ENCODE data around the gene XPC. TPM values are rescaled to one million over a fixed set of nuclear protein-coding genes. Genes with fewer than 3 reads are reported as not detected.

Gene XPC
- total and polyA plus RNA-seq, 2 donors, result 19.1 to 32.8 TPM

GRCh38 chr3:14148041-14148985 is 30.1 kb downstream of the XPC start:
- Histone ChIP-seq H3K4me1 (ENCODE audit: control insufficient read depth in 2 of 2, insufficient read depth in 2 of 2, low read length in 2 of 2) (peaks cover 0 to 21% of the 10 kb centered on the region in 2 donors), H3K27me3 (ENCODE audit: control insufficient read depth in 2 of 2, insufficient read depth in 1 of 2, low read length in 1 of 2) (no peaks in the 10 kb centered on the region), H3K36me3 (ENCODE audit: control insufficient read depth in 2 of 2, insufficient read depth in 2 of 2, low read length in 1 of 2) (peaks cover 46 to 54% of the 10 kb centered on the region in 2 donors), H3K27ac (ENCODE audit: low read depth in 1 of 2, low read length in 1 of 2) (no peak overlapping the region), H3K9me3 (ENCODE audit: control insufficient read depth in 2 of 2, insufficient read depth in 1 of 2, low read length in 1 of 2) (no peaks in the 10 kb centered on the region), H3K4me3 (ENCODE audit: low read length in 2 of 2) (no peak overlapping the region)
- WGBS, result 96% methylated on average over 28 of the region's 28 CpGs
- no peak for DNase-seq (ENCODE audit: low read depth in 6 of 9, low spot score in 9 of 9)

- no peaks in the 10 kb centered on the region for H3K27me3 ChIP-seq (ENCODE audit: control insufficient read depth in 2 of 2, insufficient read depth in 1 of 2, low read length in 1 of 2)
- peaks cover 43 to 51% of the 10 kb centered on the region in 2 donors for H3K36me3 ChIP-seq (ENCODE audit: control insufficient read depth in 2 of 2, insufficient read depth in 2 of 2, low read length in 1 of 2)
- no peaks in the 10 kb centered on the region for H3K9me3 ChIP-seq (ENCODE audit: control insufficient read depth in 2 of 2, insufficient read depth in 1 of 2, low read length in 1 of 2)
- 98% methylated on average over 12 of the region's 12 CpGs for WGBS
- H3K4me3 ChIP-seq (ENCODE audit: low read length in 2 of 2), result no peak overlapping the region
- no peak overlapping the region for H3K27ac ChIP-seq (ENCODE audit: low read depth in 1 of 2, low read length in 1 of 2)
- H3K4me1 ChIP-seq (ENCODE audit: control insufficient read depth in 2 of 2, insufficient read depth in 2 of 2, low read length in 2 of 2), result peaks cover 0 to 20% of the 10 kb centered on the region in 2 donors
- no peak for DNase-seq (ENCODE audit: low read depth in 6 of 9, low spot score in 9 of 9)
Measured at GRCh38 chr3:14147617-14148016, 30.8 kb downstream of the XPC start.

- H3K36me3 ChIP-seq (ENCODE audit: control insufficient read depth in 2 of 2, insufficient read depth in 2 of 2, low read length in 1 of 2), result peaks cover 43 to 45% of the 10 kb centered on the region in 2 donors
- 96% methylated on average over 5 of the region's 5 CpGs for WGBS
- no peaks in the 10 kb centered on the region for H3K9me3 ChIP-seq (ENCODE audit: control insufficient read depth in 2 of 2, insufficient read depth in 1 of 2, low read length in 1 of 2)
- no peak overlapping the region for H3K4me3 ChIP-seq (ENCODE audit: low read length in 2 of 2)
- no peak for DNase-seq (ENCODE audit: low read depth in 6 of 9, low spot score in 9 of 9)
- H3K4me1 ChIP-seq (ENCODE audit: control insufficient read depth in 2 of 2, insufficient read depth in 2 of 2, low read length in 2 of 2), result peaks cover 0 to 17% of the 10 kb centered on the region in 2 donors
- no peaks in the 10 kb centered on the region for H3K27me3 ChIP-seq (ENCODE audit: control insufficient read depth in 2 of 2, insufficient read depth in 1 of 2, low read length in 1 of 2)
- no peak overlapping the region for H3K27ac ChIP-seq (ENCODE audit: low read depth in 1 of 2, low read length in 1 of 2)
Measured at GRCh38 chr3:14147066-14147435, 31.4 kb downstream of the XPC start.

- 98% methylated on average over 10 of the region's 10 CpGs for WGBS
- peaks cover 46 to 47% of the 10 kb centered on the region in 2 donors for H3K36me3 ChIP-seq (ENCODE audit: control insufficient read depth in 2 of 2, insufficient read depth in 2 of 2, low read length in 1 of 2)
- H3K9me3 ChIP-seq (ENCODE audit: control insufficient read depth in 2 of 2, insufficient read depth in 1 of 2, low read length in 1 of 2), result no peaks in the 10 kb centered on the region
- no peaks in the 10 kb centered on the region for H3K27me3 ChIP-seq (ENCODE audit: control insufficient read depth in 2 of 2, insufficient read depth in 1 of 2, low read length in 1 of 2)
- H3K4me3 ChIP-seq (ENCODE audit: low read length in 2 of 2), result no peak overlapping the region
- DNase-seq (ENCODE audit: low read depth in 6 of 9, low spot score in 9 of 9), result no peak
- no peak overlapping the region for H3K27ac ChIP-seq (ENCODE audit: low read depth in 1 of 2, low read length in 1 of 2)
- H3K4me1 ChIP-seq (ENCODE audit: control insufficient read depth in 2 of 2, insufficient read depth in 2 of 2, low read length in 2 of 2), result peaks cover 0 to 20% of the 10 kb centered on the region in 2 donors
Measured at GRCh38 chr3:14146381-14147065, 31.9 kb downstream of the XPC start.

GRCh38 chr3:14145670-14146380 is 32.6 kb downstream of the XPC start:
- H3K9me3 ChIP-seq (ENCODE audit: control insufficient read depth in 2 of 2, insufficient read depth in 1 of 2, low read length in 1 of 2), result no peaks in the 10 kb centered on the region
- DNase-seq (ENCODE audit: low read depth in 6 of 9, low spot score in 9 of 9), result no peak
- peaks cover 0 to 20% of the 10 kb centered on the region in 2 donors for H3K4me1 ChIP-seq (ENCODE audit: control insufficient read depth in 2 of 2, insufficient read depth in 2 of 2, low read length in 2 of 2)
- peak overlapping the region in 1 of 2 donors; percentile 20 for H3K27ac ChIP-seq (ENCODE audit: low read depth in 1 of 2, low read length in 1 of 2)
- WGBS, result 97% methylated on average over 10 of the region's 10 CpGs
- H3K27me3 ChIP-seq (ENCODE audit: control insufficient read depth in 2 of 2, insufficient read depth in 1 of 2, low read length in 1 of 2), result no peaks in the 10 kb centered on the region
- H3K4me3 ChIP-seq (ENCODE audit: low read length in 2 of 2), result no peak overlapping the region
- peaks cover 49 to 54% of the 10 kb centered on the region in 2 donors for H3K36me3 ChIP-seq (ENCODE audit: control insufficient read depth in 2 of 2, insufficient read depth in 2 of 2, low read length in 1 of 2)

- no peaks in the 10 kb centered on the region for H3K9me3 ChIP-seq (ENCODE audit: control insufficient read depth in 2 of 2, insufficient read depth in 1 of 2, low read length in 1 of 2)
- H3K4me1 ChIP-seq (ENCODE audit: control insufficient read depth in 2 of 2, insufficient read depth in 2 of 2, low read length in 2 of 2), result peaks cover 0 to 20% of the 10 kb centered on the region in 2 donors
- peaks cover 52% of the 10 kb centered on the region in 2 donors for H3K36me3 ChIP-seq (ENCODE audit: control insufficient read depth in 2 of 2, insufficient read depth in 2 of 2, low read length in 1 of 2)
- no peak for DNase-seq (ENCODE audit: low read depth in 6 of 9, low spot score in 9 of 9)
- 97% methylated on average over 9 of the region's 9 CpGs for WGBS
- no peaks in the 10 kb centered on the region for H3K27me3 ChIP-seq (ENCODE audit: control insufficient read depth in 2 of 2, insufficient read depth in 1 of 2, low read length in 1 of 2)
- H3K4me3 ChIP-seq (ENCODE audit: low read length in 2 of 2), result no peak overlapping the region
- peak overlapping the region; percentile 20 to 69 for H3K27ac ChIP-seq (ENCODE audit: low read depth in 1 of 2, low read length in 1 of 2)
Measured at GRCh38 chr3:14145236-14145635, 33.2 kb downstream of the XPC start.

GRCh38 chr3:14144423-14145075 is 33.9 kb downstream of the XPC start:
- peak in 8 of 9 donors; percentile 23 to 83 (median 44) for DNase-seq (ENCODE audit: low read depth in 6 of 9, low spot score in 9 of 9)
- no peaks in the 10 kb centered on the region for H3K27me3 ChIP-seq (ENCODE audit: control insufficient read depth in 2 of 2, insufficient read depth in 1 of 2, low read length in 1 of 2)
- H3K9me3 ChIP-seq (ENCODE audit: control insufficient read depth in 2 of 2, insufficient read depth in 1 of 2, low read length in 1 of 2), result no peaks in the 10 kb centered on the region
- WGBS, result 30% methylated on average over 7 of the region's 7 CpGs
- H3K36me3 ChIP-seq (ENCODE audit: control insufficient read depth in 2 of 2, insufficient read depth in 2 of 2, low read length in 1 of 2), result peaks cover 51 to 59% of the 10 kb centered on the region in 2 donors
- peak overlapping the region; percentile 80 to 82 for H3K27ac ChIP-seq (ENCODE audit: low read depth in 1 of 2, low read length in 1 of 2)
- H3K4me3 ChIP-seq (ENCODE audit: low read length in 2 of 2), result no peak overlapping the region
- H3K4me1 ChIP-seq (ENCODE audit: control insufficient read depth in 2 of 2, insufficient read depth in 2 of 2, low read length in 2 of 2), result peaks cover 0 to 20% of the 10 kb centered on the region in 2 donors

GRCh38 chr3:14143271-14144225 is 34.9 kb downstream of the XPC start:
- Histone ChIP-seq H3K36me3 (ENCODE audit: control insufficient read depth in 2 of 2, insufficient read depth in 2 of 2, low read length in 1 of 2) (peaks cover 57 to 64% of the 10 kb centered on the region in 2 donors), H3K4me3 (ENCODE audit: low read length in 2 of 2) (no peak overlapping the region), H3K4me1 (ENCODE audit: control insufficient read depth in 2 of 2, insufficient read depth in 2 of 2, low read length in 2 of 2) (peaks cover 0 to 20% of the 10 kb centered on the region in 2 donors), H3K27me3 (ENCODE audit: control insufficient read depth in 2 of 2, insufficient read depth in 1 of 2, low read length in 1 of 2) (no peaks in the 10 kb centered on the region), H3K9me3 (ENCODE audit: control insufficient read depth in 2 of 2, insufficient read depth in 1 of 2, low read length in 1 of 2) (no peaks in the 10 kb centered on the region), H3K27ac (ENCODE audit: low read depth in 1 of 2, low read length in 1 of 2) (peak overlapping the region; percentile 80 to 82)
- DNase-seq (ENCODE audit: low read depth in 6 of 9, low spot score in 9 of 9), result no peak
- 89% methylated on average over 7 of the region's 7 CpGs for WGBS
